CD14-positive monocyte (primary cell): ENCODE data around the gene RASSF5. TPM values are rescaled to one million over a fixed set of nuclear protein-coding genes. Genes with fewer than 3 reads are reported as not detected.

Experiments used
- DNase-seq, 3 donors: peaks; one replicate each; pipeline ENCODE4 v3.0.0-alpha.2; 2011 to 2022
- H2AFZ ChIP-seq: 2 replicates; pipeline ENCODE4 v1.6.0; 2012; ENCODE audit warnings: mild to moderate bottlenecking, low read depth, low read length, inconsistent platforms; ENCODE audit not compliant: insufficient read depth, poor library complexity, severe bottlenecking
- H3K27ac ChIP-seq, 2 donors: 1 replicate in 1 of 2; 2 replicates in 1 of 2; pipeline ENCODE4 v1.5.1; 2012 to 2013; ENCODE audit warnings: low read length in 2 of 2, control low read depth in 1 of 2, inconsistent platforms in 1 of 2, low read depth in 1 of 2, mild to moderate bottlenecking in 1 of 2
- H3K27me3 ChIP-seq, 2 donors: one replicate each; pipeline versions ENCODE4 v1.6.0 to v1.6.1; 2011 to 2013; ENCODE audit warnings: low read length in 2 of 2; ENCODE audit not compliant: control insufficient read depth in 2 of 2, insufficient read depth in 2 of 2
- H3K36me3 ChIP-seq, 2 donors: replicated peaks in 1 of 2; 1 replicate in 1 of 2; 2 replicates in 1 of 2; pipeline versions ENCODE4 v1.5.1 to v1.6.1; 2012 to 2013; ENCODE audit warnings: low read length in 2 of 2, control low read depth in 1 of 2, inconsistent platforms in 1 of 2, mild to moderate bottlenecking in 1 of 2; ENCODE audit not compliant: insufficient read depth in 2 of 2, control insufficient read depth in 1 of 2
- H3K4me1 ChIP-seq, 2 donors: 1 replicate in 1 of 2; 2 replicates in 1 of 2; pipeline versions ENCODE4 v1.5.1 to v1.6.1; 2012 to 2013; ENCODE audit warnings: low read length in 2 of 2, control low read depth in 1 of 2, inconsistent platforms in 1 of 2, mild to moderate bottlenecking in 1 of 2, moderate library complexity in 1 of 2; ENCODE audit not compliant: insufficient read depth in 2 of 2, control insufficient read depth in 1 of 2
- H3K4me2 ChIP-seq: replicated peaks from 2 replicates; pipeline ENCODE3; 2012; ENCODE audit warnings: low read length, moderate library complexity, mild to moderate bottlenecking; ENCODE audit not compliant: poor library complexity, severe bottlenecking; ENCODE audit errors: extremely low read depth
- H3K4me3 ChIP-seq, 3 experiments: fragments of 200-600 bp in 1 of 3; sonication (generic) in 1 of 3; replicated peaks in 1 of 3; 1 replicate in 2 of 3; 2 replicates in 1 of 3; pipeline ENCODE4 v1.5.1; 2011 to 2013; ENCODE audit warnings: low read length in 3 of 3, mild to moderate bottlenecking in 3 of 3, control low read depth in 2 of 3, low read depth in 2 of 3, inconsistent platforms in 1 of 3, moderate library complexity in 1 of 3
- H3K79me2 ChIP-seq: 2 replicates; pipeline ENCODE4 v1.6.0; 2012; ENCODE audit warnings: mild to moderate bottlenecking, control low read depth, inconsistent platforms, low read length, moderate library complexity; ENCODE audit not compliant: insufficient read depth
- H3K9ac ChIP-seq: 2 replicates; pipeline ENCODE4 v1.6.0; 2017; ENCODE audit warnings: low read length, mild to moderate bottlenecking; ENCODE audit not compliant: insufficient read depth, poor library complexity, severe bottlenecking
- H3K9me3 ChIP-seq, 2 donors: replicated peaks in 1 of 2; 1 replicate in 1 of 2; 2 replicates in 1 of 2; pipeline versions ENCODE4 v1.5.1 to v1.6.1; 2012 to 2013; ENCODE audit warnings: low read length in 2 of 2, control low read depth in 1 of 2; ENCODE audit not compliant: control insufficient read depth in 1 of 2, insufficient read depth in 1 of 2
- H4K20me1 ChIP-seq: 2 replicates; pipeline ENCODE4 v1.6.0; 2012; ENCODE audit warnings: mild to moderate bottlenecking, low read length, control low read depth, moderate library complexity; ENCODE audit not compliant: insufficient read depth
- H3K27ac Mint-ChIP-seq, 7 donors: one replicate each; pipeline ENCODE4 v1.8.0; 2020; ENCODE audit warnings: mild to moderate bottlenecking in 7 of 7, mixed read lengths in 7 of 7, moderate library complexity in 6 of 7, inconsistent platforms in 2 of 7
- H3K27me3 Mint-ChIP-seq, 3 donors: one replicate each; pipeline ENCODE4 v1.8.0; 2021 to 2022; ENCODE audit warnings: low read depth in 3 of 3, mild to moderate bottlenecking in 3 of 3, mixed read lengths in 3 of 3, moderate library complexity in 3 of 3, inconsistent platforms in 1 of 3
- H3K36me3 Mint-ChIP-seq, 2 donors: one replicate each; pipeline ENCODE4 v1.8.0; 2020; ENCODE audit warnings: mixed read lengths in 2 of 2, inconsistent platforms in 1 of 2, mild to moderate bottlenecking in 1 of 2
- H3K4me1 Mint-ChIP-seq: one replicate; pipeline ENCODE4 v1.8.0; 2020; ENCODE audit warnings: mild to moderate bottlenecking, mixed read lengths
- H3K4me3 Mint-ChIP-seq, 2 donors: one replicate each; pipeline ENCODE4 v1.8.0; 2020; ENCODE audit warnings: mild to moderate bottlenecking in 2 of 2, mixed read lengths in 2 of 2, moderate library complexity in 1 of 2
- H3K9me3 Mint-ChIP-seq, 7 donors: one replicate each; pipeline ENCODE4 v1.8.0; 2020 to 2022; ENCODE audit warnings: mixed read lengths in 7 of 7, mild to moderate bottlenecking in 6 of 7, moderate library complexity in 6 of 7, inconsistent platforms in 2 of 7
- CTCF ChIP-seq: fragments of 200-600 bp; IDR thresholded peaks from one replicate; pipeline ENCODE4 v1.8.0; 2022; ENCODE audit warnings: antibody characterized with exemption, mild to moderate bottlenecking
- WGBS: methylation state at CpG from one replicate; pipeline ENCODE4 v1.1.5; 2013; ENCODE audit warnings: missing lambda C conversion rate; ENCODE audit not compliant: insufficient coverage; 5-methylcytosine and 5-hydroxymethylcytosine counted together
- intact Hi-C, 2 donors: fragments of 100-400 bp; cut with micrococcal nuclease; formaldehyde crosslinking; loops; one replicate each; pipeline versions ENCODE4 v1.15.0 to v1.15.1; 2023
- polyA plus RNA-seq, 3 donors: library from polyadenylated mRNA; depleted of rRNA in 1 of 3; unstranded in 2 of 3; stranded (reverse) in 1 of 3; fragments of 300-500 nt in 2 of 3; fragments of >200 nt in 1 of 3; fragmentation: Illumina TruSeq in 2 of 3; gene quantifications; 1 replicate in 2 of 3; 2 replicates in 1 of 3; pipeline ENCODE4 v1.2.3, GENCODE V29; 2012 to 2021

Gene RASSF5
- polyA plus RNA-seq, 3 donors: 81.6 to 129 (median 127) TPM

DNA sequence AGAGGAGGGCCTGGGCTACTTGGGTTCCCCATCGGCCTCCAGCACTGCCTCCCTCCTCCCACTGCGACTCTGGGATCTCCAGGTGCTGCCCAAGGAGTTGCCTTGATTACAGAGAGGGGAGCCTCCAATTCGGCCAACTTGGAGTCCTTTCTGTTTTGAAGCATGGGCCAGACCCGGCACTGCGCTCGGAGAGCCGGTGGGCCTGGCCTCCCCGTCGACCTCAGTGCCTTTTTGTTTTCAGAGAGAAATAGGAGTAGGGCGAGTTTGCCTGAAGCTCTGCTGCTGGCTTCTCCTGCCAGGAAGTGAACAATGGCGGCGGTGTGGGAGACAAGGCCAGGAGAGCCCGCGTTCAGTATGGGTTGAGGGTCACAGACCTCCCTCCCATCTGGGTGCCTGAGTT lies 80.6 kb downstream of the RASSF5 start:
- 100% methylated on average over 8 of the region's 14 CpGs for WGBS
- no peak overlapping the region for H3K4me3 Mint-ChIP-seq
- peaks cover 0 to 2% (median 0%) of the 10 kb centered on the region in 7 donors for H3K9me3 Mint-ChIP-seq
- H3K36me3 Mint-ChIP-seq: peaks cover 77 to 86% of the 10 kb centered on the region in 2 donors
- H3K4me1 ChIP-seq: peaks cover 8 to 12% of the 10 kb centered on the region in 2 donors
- intact Hi-C loops: loop anchor here in 1 of 2 donors (5.0 kb wide), 1 partner anchor 111 kb away; no protein-coding TSS in a partner anchor
- no peak overlapping the region for H2AFZ ChIP-seq
- H3K27ac ChIP-seq: no peak overlapping the region
- peaks cover 19% of the 10 kb centered on the region for H3K79me2 ChIP-seq
- no peak overlapping the region for H3K27ac Mint-ChIP-seq
- H3K27me3 ChIP-seq: no peaks in the 10 kb centered on the region
- no peak overlapping the region for H3K4me3 ChIP-seq
- H3K4me2 ChIP-seq: no peak overlapping the region
- no peak for DNase-seq
- peaks cover 86 to 97% of the 10 kb centered on the region in 2 donors for H3K36me3 ChIP-seq
- no peak for TF ChIP-seq CTCF
- H3K27me3 Mint-ChIP-seq: no peaks in the 10 kb centered on the region
- peaks cover 91% of the 10 kb centered on the region for H4K20me1 ChIP-seq
- H3K9me3 ChIP-seq: no peaks in the 10 kb centered on the region
- H3K4me1 Mint-ChIP-seq: peaks cover 11% of the 10 kb centered on the region
- H3K9ac ChIP-seq: no peak overlapping the region

DNA sequence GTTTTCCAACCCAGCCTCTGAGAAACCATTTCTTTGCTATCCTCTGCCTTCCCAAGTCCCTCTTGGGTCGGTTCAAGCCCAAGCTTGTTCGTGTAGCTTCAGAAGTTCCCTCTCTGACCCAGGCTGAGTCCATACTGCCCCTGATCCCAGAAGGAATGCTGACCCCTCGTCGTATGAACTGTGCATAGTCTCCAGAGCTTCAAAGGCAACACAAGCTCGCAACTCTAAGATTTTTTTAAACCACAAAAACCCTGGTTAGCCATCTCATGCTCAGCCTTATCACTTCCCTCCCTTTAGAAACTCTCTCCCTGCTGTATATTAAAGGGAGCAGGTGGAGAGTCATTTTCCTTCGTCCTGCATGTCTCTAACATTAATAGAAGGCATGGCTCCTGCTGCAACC lies 81.2 kb downstream of the RASSF5 start:
- H3K4me3 Mint-ChIP-seq: no peak overlapping the region
- intact Hi-C loops: loop anchor here in 1 of 2 donors (5.0 kb wide), 1 partner anchor 111 kb away; no protein-coding TSS in a partner anchor
- H3K4me1 Mint-ChIP-seq: peaks cover 5% of the 10 kb centered on the region
- peaks cover 71 to 86% of the 10 kb centered on the region in 2 donors for H3K36me3 Mint-ChIP-seq
- peaks cover 88% of the 10 kb centered on the region for H4K20me1 ChIP-seq
- no peak for DNase-seq
- H3K27ac ChIP-seq: no peak overlapping the region
- H3K27me3 ChIP-seq: no peaks in the 10 kb centered on the region
- H3K27me3 Mint-ChIP-seq: no peaks in the 10 kb centered on the region
- no peak overlapping the region for H2AFZ ChIP-seq
- H3K4me3 ChIP-seq: no peak overlapping the region
- H3K9ac ChIP-seq: no peak overlapping the region
- H3K4me1 ChIP-seq: peaks cover 2 to 6% of the 10 kb centered on the region in 2 donors
- peaks cover 19% of the 10 kb centered on the region for H3K79me2 ChIP-seq
- no peak overlapping the region for H3K27ac Mint-ChIP-seq
- peaks cover 0 to 2% (median 0%) of the 10 kb centered on the region in 7 donors for H3K9me3 Mint-ChIP-seq
- 91% methylated on average over 4 of the region's 6 CpGs for WGBS
- no peaks in the 10 kb centered on the region for H3K9me3 ChIP-seq
- no peak overlapping the region for H3K4me2 ChIP-seq
- no peak for TF ChIP-seq CTCF
- peaks cover 80 to 97% of the 10 kb centered on the region in 2 donors for H3K36me3 ChIP-seq
